Measurements from ENCODE around the gene XPC. TPM values are rescaled to one million over a fixed set of nuclear protein-coding genes. Genes with fewer than 3 reads are reported as not detected.

The XPC gene
- total and polyA plus RNA-seq, 2 of the 8 experiments (the other 6 are each of a cell fraction or from before 2014, with no cell fraction given) = 8.8 to 27.3 TPM

GRCh38 chr3:14124615-14125192 lies 53.7 kb downstream of the XPC start, which contains the start of the genes CHCHD4 and TMEM43 (continued):
- TF ChIP-seq GTF2F1 (IDR thresholded peaks at IDR 0.05; ENCODE audit: borderline replicate concordance, low read depth, low read length) (no peak), SIN3A (conservative IDR thresholded peaks at IDR 0.05 in 1 of 2, IDR thresholded peaks at IDR 0.05 in 1 of 2; ENCODE audit: low read depth in 1 of 2, low read length in 2 of 2) (0 out of 4 replicates have a peak, but pooled peaks of 1 of the 2 experiments have one; percentile 14)

All from H1 (cell line).